GM21786 (cell line): ENCODE measurements around the gene TMEM245.

ENCODE experiments used
- ATAC-seq: cut with Tn5 transposase; IDR thresholded peaks from one replicate; pipeline ENCODE4 v1.9.1; 2021; ENCODE audit not compliant: unreplicated experiment

Gene TMEM245

DNA sequence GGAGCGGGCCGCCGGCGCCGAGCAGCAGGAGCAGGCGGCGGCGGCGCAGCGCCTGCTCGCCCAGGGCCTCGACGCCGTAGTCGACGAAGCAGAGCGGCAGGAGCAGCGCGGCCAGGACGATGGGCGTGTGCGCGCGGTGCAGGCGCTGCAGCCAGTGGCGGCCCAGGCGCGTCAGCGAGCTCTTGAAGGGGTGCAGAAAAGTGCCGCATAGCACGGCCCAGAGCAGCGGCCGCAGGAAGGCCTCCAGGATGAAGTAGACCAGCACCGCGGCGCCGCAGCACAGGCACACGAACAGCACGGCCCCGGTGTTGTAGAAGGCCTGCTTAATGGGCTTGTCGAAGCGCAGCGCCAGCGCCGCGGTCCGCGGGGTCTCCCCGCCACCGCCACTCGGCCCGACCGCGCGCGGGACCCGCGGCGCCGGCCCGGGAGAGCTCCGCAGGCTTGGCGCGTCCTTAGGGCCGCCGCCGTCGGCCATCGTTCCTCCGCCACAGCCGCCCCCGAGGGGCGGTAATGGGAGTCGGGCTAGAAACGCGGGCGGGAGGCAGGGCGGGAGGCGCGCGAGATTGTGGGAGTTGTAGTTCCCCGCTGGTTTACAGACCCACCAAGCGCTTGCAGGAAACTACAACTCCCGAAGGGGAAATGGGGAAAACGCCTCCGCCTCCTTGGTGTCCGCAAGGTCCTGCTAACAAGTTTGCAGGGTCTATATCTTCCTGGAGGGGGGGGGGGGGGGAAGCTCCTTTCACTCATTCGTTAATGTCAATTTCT is at the start of gene TMEM245:
TMEM245 (minus strand) TSS at position 509 of the 765 bp plus-strand sequence; CDS start at position 475, 34 bp downstream.
- peak; percentile 92 for ATAC-seq

DNA sequence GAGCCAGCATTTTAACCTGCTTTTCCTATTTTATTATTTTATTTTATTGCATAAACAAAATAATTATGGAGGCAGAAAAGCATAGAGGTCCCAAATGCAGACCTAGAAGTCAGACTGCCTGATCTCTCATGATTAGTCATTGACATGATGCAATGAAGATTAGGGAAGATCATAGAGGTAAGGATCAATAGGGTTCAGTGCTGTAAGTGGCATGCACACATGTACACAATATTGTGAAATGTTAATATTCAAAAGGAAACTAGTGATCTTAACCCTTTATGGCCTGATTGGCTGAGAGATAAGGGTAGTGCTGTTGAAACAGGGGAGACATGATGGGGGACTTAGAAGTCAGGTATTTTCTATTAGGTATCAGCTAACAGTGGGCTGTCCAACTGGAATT is 48.4 kb upstream of the TMEM245 start:
- ATAC-seq = no peak

DNA sequence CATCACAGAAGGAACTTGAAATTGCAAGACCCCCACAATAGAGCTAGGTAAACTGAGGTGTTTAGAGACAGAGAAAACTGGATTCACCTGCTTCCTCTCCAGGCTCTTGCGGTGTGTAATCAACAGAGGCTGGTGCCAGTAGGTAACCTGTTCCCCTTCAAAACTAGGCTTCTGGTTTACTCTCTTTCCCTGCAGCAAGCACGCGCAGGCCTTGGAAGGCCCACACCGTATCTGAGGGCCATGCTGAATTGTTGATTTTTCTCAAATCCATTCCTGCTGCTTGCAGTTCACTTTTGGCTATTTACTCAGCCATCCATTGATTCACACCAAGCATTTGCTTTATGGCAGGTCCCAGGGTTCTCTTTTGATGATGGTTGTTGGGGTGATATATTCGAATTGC is 48.0 kb upstream of the TMEM245 start:
- no peak for ATAC-seq

DNA sequence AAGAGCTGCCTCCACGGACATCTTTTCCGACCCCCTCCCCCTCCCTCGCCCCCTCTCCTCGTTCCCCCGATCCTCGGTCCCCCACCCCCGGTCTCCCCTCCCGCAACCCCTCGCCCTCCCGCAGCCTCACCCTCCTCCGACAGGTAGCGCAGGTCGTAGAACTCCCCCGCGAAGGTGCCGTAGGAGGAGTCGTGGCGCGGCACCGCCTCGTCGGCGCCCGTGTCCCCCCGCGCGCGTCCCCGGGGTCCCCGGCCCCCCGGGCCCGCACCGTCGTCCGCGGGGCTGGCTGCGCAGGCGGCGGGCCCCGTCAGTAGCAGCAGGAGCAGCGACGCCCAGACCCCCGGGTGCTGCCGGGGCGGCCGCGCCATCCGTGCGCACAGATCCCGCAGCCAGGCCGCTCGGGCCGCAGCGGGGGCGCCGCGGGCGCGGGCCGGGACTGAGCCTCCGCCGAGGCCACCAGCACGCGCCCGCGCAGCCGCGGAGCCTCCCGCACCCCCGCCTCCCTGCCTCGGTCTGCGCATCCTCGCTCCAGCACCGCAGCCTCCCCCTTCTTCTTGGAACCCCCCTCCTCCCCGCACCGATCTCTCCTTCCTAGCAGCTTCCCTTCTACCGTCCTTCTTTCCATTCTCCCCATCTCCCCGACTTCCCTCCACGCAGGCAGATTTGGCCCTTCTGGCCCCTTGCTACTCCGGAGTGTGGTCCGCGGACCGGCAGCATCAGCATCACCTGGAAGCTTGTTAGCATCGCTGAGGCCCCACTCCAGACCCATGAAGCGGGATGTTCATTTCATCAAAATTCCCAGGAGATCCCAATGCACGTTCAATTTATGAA is 47.2 kb upstream of the TMEM245 start, which contains the start of gene FRRS1L:
FRRS1L (minus strand) TSS at position 479 of the 831 bp plus-strand sequence; CDS start at position 368, 111 bp downstream.
- no peak for ATAC-seq

DNA sequence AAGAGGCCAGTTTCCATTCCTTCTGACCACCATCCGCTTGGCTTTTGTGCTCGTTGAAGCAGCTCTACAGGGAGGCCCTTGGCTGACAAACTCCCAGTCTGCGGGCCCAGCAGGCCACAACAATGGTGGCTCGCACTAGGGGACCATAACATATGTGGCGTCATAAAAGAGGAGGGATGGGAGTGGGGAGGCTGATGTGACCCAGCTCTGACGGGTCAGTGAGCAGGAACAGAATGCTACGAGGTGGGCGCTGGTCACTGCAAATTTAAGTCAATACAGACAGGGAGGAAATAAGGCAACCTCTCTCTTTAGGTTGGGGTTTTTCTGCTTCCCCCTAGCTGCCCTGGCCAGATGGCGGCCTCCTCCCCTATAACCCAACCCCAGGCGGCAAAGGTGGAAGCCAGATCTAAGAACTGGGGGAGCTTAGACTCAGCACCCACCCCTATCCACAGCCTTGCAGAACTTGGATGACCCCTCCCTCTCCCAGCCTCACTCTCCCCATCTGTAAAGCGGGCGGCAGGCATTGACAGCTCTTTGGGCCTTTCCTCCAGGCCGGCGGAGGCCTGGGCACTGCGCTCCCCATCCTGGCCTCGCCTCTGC is 46.5 kb upstream of the TMEM245 start:
- ATAC-seq = no peak

DNA sequence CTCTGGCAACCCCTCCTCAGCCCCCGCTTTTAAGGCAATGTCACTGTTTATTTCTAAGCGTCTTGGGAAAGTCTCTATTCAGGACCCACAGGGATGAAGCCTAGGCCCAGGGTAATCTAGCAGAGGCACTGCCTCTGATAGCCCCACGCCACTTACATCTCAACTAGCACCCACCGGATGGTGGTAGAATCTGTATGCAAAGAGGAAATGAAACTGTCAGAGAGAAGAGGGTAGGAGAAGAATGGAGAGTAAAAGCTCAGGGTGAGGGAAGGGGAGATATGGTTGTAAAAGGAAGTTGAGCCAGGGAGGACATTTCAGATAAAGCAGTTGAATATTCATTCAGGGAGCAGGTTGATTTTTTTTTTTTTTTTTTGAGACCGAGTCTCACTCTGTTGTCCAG is 44.3 kb upstream of the TMEM245 start:
- ATAC-seq = peak; percentile 89

DNA sequence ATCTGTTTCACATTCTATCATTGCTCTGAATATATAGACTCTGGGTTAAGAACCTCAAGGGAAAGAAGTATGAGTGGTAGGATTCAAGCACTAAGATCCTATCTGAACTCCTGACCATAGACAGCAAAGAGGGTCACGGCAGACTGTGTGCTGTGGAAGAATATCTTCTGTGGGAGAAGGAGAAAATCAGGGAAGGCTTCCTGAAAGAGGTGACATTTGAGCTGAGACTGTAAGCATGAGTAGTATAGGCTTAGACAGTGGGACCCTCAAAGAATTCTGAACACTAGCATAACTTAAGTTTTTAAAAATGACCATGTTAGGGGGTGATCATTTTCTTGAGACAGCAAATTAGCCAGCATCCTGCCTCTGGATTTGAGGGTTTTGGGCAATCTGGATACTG is 43.4 kb upstream of the TMEM245 start:
- no peak for ATAC-seq

DNA sequence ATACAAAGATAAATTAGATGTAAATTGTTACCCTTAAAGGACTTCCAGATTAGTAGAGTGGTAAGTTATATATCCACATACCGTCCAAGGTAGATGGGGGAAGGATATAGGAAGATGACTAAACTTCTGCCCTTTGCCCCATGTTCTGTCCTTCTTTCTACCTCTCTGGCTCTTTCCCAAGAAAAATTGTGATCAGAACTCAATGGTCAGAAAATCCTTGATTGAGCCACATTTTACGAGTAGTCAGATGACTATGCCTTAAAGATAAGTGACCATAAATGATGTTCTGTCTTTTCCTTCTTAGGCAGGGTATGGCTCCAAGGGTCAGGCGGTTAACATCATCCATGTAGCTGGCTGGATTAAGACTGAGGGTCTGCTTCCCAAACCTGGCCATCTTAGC is 42.9 kb upstream of the TMEM245 start:
- no peak for ATAC-seq

DNA sequence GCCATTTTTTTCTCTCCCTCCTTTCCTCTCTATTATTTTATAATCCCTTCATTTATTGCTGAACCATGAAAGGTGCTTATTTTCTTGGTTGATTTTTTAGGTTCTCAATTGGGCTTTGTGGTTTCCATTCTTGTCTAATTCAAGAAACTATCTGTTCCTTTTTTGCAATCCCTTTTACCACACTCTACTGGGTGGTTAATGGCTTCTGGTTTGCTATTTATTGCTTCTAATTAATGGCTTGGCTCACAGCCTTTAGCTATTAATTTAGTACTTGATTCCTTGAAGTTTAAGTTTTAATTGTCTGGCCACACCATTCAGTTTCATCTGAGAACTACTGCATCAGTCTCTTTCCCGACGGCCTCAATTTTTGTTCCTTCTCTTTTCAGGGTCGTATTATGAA is 41.7 kb upstream of the TMEM245 start:
- ATAC-seq = no peak

DNA sequence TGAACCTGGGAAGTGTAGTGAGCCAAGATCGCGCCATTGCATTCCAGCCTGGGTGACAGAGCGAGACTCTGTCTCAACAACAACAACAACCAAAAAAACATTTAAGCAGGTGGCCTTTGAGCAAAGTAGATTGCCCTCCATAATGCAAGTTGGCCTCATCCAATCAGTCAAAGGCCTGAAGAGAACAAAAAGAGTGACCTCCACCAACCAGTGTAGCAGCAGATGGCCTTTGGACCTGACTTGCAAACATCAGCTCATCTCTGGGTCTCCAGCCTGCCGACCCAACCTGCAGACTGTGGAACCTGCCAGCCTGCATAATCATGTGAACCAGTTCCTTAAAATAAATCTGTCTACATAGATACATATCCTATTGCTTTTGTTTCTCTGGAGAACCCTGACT is 39.8 kb upstream of the TMEM245 start:
- ATAC-seq = no peak

DNA sequence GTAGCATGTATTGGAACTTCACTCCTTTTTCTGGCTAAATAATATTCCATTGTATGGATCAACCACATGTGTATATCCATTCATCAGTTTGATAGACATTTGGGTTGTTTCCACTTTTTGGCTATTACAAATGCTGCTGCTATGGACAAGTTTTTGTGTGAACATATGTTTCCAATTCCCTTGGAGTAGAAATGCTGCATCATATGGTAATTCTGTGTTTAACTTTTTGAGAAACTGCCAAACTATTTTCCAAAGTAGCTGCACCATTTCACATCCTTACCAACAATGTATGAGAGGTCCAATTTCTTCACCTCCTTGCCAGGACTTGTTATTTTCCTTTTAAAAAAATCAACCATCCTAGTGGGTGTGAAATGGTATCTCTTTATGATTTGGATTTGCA is 38.9 kb upstream of the TMEM245 start:
- ATAC-seq = no peak

DNA sequence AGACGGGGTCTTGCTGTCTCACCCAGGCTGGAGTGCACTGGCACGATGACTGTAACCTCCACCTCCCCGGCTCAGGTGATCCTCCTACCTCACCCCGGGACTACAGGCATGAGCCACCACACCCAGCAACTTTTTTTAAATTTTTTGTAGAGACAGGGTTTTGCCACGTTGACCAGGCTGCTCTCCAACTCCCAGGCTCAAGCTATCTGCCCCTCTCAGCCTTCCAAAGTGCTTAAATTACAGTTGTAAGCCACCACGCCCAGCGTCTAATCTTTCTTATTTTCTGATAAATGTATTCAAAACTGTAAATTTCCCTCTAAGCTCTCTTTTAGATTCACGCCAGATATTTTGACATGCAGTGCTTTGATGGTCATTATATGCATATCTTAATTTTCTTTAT is 37.0 kb upstream of the TMEM245 start:
- ATAC-seq = no peak

DNA sequence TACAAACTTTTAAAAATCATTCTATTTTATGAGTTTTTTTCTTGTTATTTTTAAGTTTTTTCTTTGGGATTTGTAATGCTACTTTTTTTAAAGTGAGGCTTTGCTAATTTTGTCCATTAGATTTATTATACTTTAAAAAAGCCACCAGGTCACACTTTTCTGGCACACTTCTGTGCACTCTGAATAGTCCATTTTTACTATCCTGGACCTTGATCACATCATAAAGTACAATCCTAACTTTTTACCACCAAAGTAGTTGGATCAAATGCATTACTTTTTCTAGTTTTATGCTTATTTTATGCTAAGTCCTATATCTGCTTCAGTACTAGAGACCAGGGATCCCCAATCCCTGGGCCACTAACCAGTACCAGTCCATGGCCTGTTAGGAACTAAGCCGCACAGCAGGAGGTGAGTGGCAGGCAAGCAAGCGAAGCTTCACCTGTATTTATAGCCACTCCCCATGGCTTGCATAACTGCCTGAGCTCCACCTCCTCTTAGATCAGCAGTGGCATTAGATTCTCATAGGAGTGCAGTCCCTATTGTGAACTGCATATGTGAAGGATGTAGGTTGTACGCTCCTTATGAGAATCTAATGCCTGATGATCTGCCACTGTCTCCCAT is 31.3 kb upstream of the TMEM245 start:
- ATAC-seq = no peak

DNA sequence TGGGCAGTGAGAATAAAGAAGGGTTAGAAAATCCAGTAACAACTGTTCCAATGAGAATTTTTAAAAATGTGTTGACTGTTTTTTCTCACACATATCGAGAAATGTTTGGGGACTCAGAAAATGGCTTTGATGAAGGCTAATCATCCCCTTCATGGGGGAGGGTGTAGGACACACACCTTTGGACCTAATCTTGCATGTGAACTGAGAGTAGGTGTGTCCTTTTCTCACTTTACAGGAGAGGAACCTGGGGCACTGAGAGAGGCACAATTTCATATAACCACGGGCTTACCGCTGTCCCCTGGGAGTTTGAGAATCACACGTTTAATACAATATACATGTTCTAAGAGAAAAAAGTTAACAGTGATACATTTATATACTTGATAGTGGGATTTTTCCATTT is 30.0 kb upstream of the TMEM245 start:
- no peak for ATAC-seq

DNA sequence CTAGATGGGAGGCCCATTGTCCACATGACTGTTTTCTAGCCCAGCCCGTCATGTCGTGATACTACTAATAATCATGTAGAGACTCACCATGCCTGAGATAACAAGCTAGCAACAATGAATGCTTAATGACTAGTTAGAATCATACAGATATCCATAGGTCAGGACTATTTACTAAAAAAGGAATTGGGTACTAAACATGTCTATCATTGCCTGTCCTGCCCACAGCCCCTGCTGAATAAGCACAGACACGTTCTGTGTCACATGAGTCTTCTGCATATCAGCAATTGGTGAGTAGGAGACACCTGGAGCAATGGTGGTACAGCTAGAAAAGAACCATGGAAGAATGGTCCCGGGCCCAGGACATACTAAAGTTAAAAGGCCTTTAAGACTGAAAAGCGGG is 29.3 kb upstream of the TMEM245 start:
- ATAC-seq = no peak

DNA sequence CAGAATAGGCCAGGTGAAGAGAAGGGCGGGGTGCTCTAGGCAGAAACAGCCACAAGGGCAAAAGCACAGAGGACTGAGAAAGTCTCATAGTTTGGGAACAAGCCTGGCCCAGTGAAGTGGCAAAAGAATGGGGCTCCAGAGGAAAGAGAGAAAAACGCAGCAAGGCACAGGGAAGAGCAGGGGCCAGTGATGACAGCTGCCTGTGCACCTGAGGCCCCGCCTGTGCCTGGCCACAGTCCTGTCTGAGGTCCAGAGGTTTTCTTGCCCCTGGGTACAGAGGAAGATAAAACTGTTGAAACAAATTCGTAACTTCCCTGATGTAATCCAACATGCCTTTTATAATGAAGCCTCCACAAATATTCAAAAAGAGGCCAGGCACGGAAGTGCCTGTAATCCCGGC is 25.3 kb upstream of the TMEM245 start:
- ATAC-seq = no peak

DNA sequence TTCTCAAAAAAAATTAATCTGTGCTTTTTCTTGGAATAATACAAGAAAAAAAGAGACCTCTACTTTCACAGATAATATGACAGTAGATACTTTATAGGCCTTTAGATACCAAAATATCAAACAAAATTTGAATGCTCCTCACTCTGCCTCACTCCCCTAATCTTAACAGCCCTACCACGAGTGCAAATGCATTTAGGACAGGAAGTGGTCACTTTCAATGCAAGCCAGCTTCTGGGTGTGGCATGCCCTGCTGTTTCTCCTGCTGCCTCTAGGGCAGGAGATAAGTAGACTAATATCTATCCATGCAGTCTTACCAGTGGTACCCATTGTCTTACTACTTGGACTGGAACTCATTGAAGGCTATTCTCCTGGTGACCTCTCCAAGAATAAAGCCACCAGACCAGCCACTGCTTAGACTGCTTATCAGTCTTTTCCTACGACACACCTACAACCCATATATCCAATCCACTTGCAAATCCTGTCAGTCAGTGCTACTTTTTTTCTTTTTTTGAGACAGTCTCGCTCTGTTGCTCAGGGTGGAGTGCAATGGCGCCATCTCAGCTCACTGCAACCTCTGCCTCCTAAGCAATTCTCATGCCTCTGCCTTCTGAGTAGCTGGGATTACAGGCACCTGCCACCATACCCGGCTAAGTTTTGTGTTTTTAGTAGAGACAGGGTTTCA is 24.3 kb upstream of the TMEM245 start:
- peak; percentile 98 for ATAC-seq

DNA sequence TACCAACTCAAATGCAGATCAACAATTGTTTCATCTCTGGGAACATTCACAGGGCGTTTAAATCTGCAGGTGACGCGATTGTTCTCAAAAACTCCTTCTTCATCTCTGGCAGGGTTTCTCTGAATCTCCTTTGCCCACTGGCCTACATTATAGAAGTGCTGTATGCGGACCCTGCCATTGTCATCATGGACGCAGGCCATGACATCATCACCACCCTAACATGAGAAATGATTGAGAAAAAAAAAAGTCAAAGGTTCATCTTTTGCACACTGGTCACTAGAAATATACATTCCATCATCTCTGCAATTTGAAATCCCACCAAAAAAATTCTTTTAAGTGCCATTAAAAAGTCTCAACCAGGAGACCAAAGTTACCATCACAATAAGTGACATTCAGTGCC is 21.6 kb upstream of the TMEM245 start:
- no peak for ATAC-seq

DNA sequence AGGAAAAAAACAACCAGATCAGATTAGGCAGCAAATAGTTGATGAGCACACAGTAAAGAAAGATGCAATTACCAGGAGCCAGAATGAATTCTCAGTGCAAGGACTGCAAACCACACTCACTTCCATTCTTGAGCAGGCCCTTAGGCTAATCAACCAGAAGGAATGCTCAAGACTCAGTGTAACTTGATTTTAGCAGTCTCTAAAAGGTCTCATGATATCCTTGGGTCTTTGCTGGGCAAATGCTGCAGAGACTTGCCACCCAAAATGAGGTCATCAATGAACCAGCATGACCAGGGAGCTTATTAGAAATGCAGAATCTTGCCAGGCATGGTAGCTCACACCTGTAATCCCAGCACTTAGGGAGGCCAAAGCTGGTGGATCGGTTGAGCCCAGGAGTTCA is 20.1 kb upstream of the TMEM245 start:
- ATAC-seq = no peak

DNA sequence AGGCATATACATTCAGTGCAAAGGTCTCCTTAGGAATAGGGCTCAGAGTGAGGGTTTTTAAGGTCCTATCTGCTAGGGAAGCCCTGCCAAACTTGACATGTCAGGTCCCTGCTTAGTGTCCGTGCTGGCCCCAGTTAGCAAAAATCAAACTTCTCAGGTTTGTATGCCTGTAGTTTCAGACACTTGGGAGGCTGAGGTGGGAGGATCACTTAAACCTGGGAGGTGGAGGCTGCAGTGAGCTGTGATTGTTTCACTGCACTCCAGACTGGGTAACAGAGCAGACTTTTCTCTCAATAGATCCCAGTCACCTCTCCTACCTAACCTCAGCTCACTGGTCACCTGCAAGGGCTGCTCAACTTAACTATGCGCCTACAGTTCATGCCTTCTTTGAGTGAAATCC is 18.7 kb upstream of the TMEM245 start:
- ATAC-seq = no peak

DNA sequence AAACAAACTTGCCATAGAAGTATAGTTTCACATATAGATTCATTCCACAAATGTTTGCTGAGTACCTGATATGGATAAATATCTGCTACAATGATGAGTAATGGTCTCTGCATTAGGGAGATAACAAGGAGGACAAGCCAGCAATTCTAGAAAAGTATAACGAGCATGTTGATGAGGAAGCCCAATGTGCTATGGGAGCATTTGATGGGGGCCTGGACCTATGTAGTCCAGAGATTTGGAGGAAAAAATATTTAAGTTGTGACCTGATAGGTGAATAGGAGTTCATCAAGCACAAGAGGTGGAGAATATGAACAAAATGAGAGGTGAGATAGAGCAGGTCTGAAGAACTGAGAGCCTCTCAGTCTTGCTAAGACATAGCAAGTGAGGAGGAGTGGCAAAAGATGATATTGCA is 14.4 kb upstream of the TMEM245 start:
- no peak for ATAC-seq
